CD4-positive, alpha-beta T cell treated with Interleukin-1 beta for 1 hour (primary cell): ENCODE results near the gene COL9A1.

Source experiments
- DNase-seq, 2 donors: peaks; one replicate each; pipeline ENCODE4 v3.0.0-alpha.2; 2020 to 2022

Gene COL9A1

DNA sequence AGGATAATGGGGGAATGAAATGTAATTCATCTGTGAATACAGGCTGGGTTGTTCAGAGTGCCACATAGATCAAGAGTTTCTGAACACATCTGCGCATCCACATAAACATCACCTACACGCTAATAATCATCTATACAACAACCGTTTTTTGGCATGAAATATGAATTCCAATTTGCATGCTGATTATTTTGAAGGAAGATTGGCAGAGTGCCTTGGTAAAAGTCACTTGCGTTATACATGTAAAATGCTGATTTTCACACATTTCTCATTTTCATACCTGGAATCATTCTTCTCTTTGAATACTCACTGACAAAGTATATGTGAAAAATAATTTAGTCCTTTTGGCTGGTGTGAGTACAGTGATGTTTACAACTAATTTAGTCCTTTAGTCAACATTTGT, 17.7 kb downstream of the COL9A1 start:
- DNase-seq: no peak

DNA sequence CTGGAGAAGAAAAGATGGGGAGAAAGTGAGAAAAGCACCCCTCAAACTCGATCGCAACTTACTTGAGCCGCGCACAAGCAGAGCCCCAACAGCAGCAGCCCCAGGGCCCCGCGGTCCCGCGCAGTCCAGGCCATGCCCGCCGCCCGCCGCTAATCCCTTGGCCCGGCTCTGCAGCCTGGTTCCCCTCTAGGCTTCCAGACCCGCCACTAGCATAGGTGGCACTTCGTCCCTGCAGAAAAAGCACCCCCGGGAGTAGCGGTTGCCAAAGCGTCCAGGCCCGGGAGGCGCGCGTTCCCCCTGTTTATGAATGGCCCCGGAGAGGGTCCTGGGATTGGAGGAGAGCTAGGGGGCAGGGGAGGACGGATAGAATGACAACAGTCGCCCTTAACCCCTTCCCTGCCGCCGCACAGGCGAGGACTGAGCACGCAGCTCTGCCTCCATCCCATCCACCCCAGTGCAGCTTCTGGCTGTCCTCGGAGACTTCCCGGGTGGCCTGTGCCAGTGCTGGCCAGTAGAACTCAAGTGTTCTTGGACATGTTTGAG, 19.9 kb downstream of the COL9A1 start:
- DNase-seq: no peak

DNA sequence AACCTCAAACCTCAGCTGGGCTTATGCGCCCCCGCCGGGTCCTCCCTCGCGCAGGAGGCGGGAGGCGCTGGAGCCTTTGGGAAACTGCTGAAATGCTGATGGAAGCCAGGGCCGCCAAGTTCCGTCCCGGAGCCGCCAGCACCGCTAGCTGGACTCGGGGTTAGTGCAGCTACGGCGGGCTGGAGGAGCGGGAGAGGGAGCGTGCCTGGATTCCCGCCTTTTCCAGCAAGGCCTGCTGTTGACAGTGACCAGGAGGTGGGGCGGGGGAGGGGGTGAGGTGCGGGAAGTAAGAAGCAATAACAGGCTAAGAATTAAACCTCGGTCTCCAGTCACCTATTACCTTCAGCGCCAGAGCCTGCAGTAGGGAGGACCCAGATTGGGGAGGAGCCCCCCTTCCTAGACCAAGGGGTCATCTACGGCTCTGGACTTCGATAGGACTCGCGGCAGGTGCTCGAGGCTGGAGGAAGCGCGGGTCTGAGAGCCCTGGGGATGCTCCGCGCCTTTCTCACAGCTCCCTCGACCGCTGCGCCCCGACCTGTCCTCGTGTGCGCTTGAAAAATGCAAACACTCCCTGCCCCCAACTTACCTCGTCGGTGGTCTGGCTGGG, 20.5 kb downstream of the COL9A1 start:
- no peak for DNase-seq

DNA sequence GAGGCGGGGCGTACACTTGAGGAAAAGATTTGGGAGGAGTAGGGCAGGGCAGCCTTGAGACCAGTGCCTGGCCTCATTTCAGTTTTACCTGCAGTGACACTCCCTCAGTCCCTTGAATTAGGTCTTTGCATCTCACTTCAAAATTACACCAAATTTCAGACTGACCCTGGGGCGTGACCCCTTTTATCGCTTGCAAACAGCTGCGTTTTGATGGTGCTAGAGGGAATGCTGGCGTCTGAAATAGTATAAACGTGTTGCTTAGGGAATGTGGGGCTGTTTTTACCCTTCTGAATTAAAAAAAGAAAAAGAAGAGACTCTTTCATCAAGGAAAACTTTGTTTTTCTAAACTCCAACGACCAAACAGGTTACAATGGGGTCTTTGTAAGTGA, 21.0 kb downstream of the COL9A1 start:
- DNase-seq: no peak

DNA sequence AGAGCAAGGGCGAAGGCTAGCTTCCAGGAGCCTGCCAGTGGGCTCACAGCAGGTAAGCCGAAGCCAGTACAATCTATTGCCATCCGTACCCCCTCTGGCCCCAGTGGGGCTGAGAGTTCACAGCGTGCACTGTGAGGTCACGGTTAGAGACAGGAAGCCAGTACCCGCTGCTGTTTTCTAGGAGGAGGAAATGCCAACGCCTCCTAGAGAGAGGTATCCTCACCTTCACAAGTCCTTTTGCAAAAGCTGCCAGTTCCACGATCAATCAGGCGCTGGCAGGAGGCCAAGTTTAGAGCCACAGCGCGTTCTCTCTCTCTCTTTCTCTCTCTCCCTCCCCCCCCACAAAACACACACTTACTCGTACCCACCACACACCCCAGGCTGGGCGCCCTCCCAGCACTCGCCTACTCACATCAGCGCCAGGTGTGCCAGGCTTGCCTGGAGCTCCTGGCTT, 22.5 kb downstream of the COL9A1 start:
- no peak for DNase-seq

DNA sequence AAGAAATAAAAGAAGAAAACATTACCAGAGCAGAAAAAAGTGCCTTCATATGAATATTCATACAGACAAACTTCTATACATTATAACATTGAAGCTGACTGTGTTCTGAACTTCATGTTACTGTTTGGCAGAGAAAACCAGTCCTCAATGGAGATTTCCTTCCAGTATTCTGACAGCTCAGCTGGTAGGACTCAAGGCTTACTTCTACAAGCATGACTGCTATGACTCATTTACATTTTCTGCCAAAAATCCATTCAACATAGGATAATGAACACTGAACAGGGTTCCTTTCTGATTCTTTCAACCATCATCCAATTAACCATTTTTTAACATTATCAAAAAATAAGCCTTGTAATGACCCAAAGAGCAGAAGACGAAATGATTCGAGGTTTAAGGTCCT, 25.4 kb downstream of the COL9A1 start:
- no peak for DNase-seq

DNA sequence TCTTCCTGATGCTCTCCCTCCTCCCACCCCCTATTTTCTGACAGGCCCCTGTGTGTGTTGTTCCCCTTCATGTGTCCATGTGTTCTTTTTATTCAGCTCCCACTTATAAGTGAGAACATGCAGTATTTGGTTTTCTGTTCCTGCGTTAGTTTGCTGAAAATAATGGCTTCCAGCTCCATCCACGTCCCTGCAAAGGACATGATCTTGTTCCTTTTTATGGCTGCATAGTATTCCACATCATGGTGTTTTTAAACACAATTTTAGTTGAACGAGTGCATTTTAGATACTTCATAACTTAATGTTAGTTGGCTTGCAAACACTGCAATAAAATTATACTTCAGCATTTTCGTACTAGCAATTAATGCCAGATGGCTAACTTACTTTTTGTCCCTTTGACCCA, 28.5 kb downstream of the COL9A1 start:
- no peak for DNase-seq

DNA sequence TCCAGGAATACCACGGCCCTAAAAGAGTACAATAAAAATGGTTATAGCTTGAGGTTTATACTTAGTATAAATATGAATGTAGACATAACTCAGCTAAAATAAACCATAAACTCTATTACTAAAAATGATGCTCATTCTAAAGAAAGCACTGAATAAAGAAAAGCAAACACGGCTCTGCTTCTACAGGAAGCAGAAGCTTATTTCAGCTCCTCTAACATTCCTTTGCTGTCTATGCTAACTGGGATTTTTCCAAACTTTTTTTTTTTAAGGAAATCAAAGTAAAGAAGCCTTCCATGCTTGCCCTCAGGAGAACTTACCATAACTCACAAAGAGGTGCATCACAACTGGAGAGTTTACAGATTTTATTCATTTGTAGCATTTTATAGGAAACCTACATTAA, 30.8 kb downstream of the COL9A1 start:
- no peak for DNase-seq

DNA sequence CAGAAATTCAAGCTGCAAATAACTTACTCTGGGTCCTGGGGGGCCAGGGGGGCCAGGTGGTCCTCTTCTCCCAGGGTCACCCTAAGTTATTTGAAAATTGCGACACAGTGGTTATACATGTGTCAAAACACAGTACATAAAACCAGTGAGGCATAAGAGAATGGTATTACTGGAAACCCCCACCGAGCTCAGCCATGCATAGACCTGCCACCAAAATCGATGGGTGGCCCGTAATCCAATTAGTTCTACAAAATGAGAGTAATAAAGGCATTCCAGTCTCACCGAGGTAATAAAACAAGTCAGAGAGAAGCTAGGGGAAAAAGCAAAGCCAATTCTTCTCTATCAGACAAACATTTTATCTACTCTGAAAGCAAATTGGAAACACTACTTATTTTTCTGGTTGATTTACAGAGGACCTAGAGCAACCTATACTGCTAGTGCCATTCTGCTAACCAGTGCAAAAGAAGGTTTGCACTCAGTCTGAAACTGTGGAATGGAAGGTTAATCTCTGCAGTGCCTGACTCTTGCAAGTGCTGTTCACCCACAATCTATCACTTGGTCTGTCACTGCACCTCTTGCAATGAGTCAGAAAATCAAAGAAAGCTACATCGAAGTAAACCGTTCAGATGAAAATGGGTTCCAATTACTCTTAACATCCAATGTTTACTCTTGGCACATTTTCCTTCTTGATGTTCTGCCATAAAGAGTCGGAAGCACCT, 32.4 kb downstream of the COL9A1 start:
- DNase-seq: no peak

DNA sequence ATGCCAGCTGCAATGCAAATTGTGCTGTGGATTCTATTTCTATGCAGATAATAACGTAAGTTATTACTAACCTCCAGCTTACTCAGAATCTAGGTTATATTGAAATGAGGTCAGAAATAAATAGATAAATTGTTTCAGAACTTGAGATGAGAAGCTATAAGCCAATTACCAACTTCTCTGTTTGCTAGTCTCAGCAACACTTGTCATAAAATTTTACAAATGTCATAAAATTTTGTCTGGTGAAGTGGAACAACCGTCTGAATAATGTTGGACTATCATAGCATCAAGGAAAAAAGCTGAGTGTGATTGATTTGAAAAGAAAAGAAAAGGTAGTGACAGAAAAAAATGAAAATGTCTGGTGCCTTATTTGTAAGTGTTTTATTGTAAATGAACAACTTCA, 36.7 kb downstream of the COL9A1 start:
- DNase-seq: no peak

DNA sequence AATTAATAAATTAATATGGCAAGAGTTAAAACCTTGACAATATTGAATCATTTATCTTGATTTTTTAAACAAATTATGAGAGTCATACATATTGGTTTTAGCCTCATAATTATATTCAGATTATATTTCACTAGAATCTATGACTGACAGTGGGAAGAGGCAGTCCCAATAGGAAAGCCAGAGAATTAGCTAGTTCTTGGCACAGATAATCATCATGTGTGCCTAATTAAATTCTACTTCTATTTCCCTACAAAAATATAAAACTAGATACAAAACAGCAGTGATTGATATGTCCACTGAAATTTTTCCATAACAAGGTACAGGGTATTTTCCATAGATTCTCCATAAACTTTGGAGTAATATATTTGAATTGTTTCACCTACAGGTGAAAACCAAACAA, 38.6 kb downstream of the COL9A1 start:
- DNase-seq: no peak

DNA sequence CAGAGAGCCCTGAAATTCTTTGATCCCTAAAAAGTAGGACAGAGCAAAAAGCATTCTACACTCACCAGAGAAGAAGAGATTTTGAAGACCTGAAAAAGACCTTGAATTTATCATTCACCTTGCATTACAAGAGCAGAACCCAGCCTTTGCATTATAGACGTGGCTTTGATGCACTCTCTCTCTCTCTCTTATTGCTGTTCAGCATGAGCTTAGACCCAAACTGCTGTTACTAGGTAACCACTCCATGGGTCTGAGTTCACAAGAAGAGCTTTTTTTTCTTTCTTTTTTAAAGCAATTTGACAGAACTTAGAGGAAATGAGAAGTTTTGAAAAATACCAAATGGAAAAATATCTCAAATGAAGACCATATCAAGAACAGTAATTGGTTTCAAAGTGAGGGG, 44.4 kb downstream of the COL9A1 start:
- no peak for DNase-seq

DNA sequence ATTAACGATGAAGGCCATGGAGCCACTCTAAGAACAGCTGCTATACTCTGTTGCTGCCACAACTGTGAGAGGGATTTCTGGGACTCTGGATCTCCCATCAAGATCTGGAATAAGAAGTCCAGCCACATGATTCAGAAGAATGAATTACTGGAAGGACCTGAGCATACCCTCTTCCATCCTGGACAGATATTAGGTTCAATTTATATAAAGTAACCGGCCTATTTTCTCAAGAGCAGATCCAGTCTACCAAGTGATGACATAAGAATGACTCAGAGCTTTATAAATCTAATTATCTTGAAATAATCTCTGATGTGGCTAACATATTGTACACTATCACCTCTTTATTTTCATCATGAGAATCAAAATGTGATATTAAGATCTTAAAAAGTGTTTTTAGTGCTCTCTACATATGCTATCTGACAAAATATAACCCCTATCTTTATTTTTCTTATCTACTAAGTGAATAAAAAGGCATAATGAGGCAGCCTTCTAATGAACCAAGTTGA, 45.1 kb downstream of the COL9A1 start:
- no peak for DNase-seq

DNA sequence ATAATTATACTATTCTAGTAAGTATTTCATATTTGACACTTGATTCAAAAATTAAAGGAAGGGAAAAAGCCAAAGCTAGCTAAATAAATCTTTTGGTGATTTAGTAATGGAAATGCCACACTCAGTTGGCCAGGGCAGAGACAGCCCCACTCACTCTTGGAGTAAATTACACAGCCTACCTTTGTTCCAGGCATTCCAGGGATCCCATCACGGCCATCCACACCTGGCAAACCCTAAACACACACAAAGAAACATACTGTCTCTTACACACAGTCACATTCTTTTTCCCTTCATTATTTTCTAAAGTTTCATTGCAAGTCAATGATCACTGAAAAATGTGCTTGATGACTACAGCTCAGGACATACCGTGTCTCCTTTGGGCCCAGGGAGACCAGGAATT, 48.1 kb downstream of the COL9A1 start:
- DNase-seq: no peak

DNA sequence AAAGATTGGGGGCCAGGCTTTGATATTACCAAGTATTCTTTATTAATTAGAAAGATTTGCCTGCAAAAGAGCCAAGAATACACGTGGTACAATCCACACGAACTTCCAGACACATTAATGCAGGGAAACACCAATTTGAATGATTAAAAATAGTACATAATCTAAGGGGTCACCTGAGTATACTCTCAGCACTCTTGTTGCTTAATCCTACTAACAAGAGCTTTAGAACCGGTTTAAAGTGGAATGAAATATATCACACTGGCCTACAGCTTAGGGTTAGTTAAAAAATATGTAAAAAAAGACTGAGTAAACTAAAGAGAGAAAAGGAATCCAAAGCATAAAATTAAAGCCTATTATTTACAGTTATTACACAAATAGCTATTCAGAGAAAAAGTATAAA, 49.0 kb downstream of the COL9A1 start:
- DNase-seq: no peak

DNA sequence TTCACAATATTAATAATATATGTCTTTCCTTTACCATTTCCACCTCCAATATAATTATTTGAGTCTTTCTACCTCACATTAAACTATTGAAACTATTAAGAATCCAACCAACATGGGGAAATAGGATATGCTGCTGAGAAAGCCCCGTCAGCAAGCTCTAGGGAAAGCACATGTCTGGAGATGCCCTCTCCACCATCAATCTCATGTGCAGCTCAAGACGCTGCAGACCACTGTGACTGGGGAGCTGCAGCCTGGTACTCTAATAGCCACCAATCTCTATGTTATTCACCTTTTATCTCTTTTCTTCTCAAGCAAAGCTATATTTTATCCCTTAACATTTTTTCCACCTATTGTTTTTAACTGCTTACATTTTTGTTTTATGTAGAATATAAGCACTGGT, 50.3 kb downstream of the COL9A1 start:
- no peak for DNase-seq

DNA sequence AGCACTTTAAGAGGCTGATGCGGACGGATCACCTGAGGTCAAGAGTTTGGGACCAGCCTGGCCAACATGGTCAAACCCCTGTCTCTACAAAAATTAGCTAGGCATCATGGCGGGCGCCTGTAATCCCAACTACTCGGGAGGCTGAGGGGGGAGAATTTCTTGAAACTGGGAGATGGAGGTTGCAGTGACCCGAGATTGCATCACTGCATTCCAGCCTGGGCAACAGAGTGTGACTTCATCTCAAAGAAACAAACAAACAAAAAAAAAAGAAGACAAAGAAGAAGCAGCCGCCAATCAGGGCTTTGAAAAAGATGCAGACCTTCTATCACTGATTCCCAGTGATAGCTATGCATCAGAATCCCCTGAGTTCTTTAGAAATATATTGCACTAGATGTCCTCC, 56.8 kb downstream of the COL9A1 start:
- no peak for DNase-seq

DNA sequence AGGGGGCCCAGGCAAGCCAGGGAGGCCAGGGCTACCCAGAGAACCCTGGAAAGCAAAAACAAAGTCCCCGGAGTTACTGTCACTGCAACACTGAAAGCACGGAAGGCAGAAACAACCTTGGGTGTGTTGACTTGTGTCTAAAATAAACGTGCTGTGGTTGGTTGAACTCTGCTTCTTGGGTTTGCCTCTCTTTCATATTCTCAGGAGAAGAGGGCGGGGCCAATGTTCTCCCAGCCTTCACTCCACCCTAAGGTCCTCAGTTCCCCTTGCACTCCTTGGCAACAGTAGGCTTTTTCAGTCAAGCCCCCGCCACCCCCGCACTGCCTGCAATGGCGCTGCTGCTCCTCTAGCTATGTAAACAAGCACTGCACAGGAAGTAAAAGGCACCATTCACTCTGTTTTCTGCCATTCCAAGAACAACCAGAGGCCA, 60.9 kb downstream of the COL9A1 start:
- DNase-seq: no peak

DNA sequence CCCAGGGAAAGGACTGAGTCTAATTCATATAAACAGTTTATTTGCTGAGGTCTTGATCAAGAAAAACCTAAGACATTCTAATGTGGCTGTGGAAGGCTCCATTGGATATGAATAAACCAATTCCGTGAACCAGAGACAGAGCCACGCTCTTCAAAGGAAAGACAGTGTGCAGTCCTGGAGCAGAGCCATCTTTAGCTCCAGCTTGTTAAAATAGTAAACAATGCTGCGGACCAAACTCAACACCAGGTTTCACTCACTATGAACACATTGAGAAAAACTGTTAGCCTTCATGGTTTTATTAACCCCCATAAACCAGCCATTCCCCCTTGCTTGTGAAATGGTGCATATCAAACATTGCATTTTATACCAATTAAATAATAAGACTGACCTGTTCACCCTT, 61.9 kb downstream of the COL9A1 start:
- no peak for DNase-seq

DNA sequence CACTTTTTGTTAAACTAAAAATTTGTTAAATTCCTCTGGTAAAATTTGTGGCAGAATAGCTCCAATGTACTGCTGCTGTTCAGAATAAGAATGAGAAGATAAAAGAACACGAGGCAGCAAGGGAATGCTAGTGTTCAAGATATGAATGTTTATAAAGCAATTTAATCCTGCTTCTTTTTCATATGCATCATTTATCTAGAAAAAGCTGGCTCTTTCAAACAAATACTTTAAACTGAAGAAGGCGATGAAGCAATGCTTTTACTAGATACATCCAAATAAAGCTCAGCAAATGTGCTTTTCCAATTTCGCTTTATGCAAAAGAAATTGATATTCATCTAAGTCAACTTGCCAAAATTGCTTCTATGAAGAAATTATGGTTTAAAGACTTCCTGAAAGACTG, 66.5 kb downstream of the COL9A1 start:
- no peak for DNase-seq

DNA sequence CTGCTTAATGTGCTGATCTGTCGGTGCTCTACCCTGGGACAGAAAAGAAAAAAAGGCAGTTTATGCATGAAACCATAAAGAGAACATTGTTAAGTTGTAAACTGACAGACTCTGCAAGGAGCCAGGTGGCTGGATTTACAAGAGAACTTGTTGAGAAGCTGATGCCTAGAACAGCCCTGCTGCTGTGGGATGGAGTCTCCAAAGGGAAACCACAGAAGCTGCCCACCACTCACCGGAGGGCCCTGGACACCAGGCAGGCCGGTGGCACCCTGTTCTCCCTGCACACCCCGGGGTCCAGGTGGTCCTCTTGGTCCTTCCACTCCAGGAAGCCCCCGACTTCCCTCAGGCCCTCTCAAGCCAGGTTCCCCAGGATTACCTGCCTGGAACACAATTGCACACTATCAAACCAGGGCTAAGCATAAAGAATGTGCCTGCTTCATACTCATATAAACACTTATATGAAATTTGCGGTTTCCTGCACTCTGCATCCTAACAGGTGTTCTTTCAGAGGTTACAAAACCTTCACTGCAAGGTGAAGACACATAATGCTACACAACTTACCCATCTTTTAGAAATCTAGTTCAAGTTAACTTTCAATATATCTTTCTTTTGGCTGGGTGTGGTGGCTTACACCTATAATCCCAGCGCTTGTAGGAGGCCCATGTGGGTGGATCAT, 68.2 kb downstream of the COL9A1 start:
- no peak for DNase-seq

DNA sequence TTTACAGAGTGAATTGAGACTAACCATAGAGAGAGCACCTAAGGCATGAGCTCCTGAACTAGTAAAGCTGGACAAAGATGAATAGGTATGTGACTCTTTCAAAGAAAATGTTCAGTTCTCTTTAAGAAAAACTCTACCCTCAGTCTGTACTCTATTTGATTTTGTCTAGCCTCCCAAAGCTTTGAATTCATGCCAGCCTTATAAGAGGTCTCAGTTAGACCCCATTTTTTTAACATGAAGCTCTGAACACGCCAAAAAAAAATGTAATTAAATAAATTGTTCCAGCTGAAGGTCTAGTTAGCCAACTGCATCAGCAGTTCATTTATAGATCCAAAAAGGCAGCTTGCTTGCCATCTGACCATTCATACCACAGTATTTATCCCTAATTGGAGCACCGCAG, 71.6 kb downstream of the COL9A1 start:
- DNase-seq: no peak

DNA sequence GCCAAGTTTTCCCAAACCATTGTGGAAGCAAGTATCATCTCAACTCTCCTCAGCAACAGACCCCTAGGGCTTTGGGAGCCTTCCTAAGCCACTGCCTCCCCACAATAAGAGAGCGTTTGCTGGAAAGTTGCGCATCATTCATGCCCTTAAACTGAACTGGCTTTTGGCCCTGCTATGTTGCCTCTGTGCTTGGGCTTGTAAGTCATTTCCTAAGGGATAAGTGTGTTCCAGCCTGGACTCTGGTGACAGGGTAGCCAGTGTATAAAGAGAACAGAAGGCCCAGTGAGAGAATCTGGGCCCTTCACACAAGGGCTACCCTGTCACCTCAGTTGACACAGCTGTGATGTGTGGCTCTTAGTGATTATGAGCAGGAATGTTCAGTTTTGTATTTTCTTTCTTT, 77.8 kb downstream of the COL9A1 start:
- no peak for DNase-seq

DNA sequence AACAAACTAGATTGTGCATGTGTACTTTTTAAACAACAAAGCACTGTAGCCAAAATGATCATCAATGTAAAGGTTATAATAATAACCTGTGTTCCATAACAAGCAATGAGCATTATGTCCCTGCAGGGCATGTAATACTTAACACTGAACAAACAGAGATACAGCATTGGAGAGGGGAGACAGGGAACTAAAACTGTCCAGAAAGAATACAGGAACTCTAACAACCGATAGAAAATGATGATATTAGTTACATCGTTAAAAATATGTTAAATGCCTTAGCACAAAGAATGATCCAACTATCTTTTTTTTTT, 80.5 kb downstream of the COL9A1 start:
- DNase-seq: no peak
